ENCODE results near the gene ARHGEF37.

GRCh38 chr5:149654883-149655505 is 73.7 kb downstream of the ARHGEF37 start:
- TF ChIP-seq, protein P1, sequence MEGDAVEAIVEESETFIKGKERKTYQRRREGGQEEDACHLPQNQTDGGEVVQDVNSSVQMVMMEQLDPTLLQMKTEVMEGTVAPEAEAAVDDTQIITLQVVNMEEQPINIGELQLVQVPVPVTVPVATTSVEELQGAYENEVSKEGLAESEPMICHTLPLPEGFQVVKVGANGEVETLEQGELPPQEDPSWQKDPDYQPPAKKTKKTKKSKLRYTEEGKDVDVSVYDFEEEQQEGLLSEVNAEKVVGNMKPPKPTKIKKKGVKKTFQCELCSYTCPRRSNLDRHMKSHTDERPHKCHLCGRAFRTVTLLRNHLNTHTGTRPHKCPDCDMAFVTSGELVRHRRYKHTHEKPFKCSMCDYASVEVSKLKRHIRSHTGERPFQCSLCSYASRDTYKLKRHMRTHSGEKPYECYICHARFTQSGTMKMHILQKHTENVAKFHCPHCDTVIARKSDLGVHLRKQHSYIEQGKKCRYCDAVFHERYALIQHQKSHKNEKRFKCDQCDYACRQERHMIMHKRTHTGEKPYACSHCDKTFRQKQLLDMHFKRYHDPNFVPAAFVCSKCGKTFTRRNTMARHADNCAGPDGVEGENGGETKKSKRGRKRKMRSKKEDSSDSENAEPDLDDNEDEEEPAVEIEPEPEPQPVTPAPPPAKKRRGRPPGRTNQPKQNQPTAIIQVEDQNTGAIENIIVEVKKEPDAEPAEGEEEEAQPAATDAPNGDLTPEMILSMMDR (conservative IDR thresholded peaks at IDR 0.05; ENCODE audit: low read depth, low read length): no peak
- no peak for TF ChIP-seq EZH2 (IDR thresholded peaks at IDR 0.05; ENCODE audit: borderline replicate concordance, low read depth, low read length, poor library complexity, severe bottlenecking)

All from A673 (cell line).